IMR-90 (cell line): ENCODE results near the gene SERPINA4. TPM values are rescaled to one million over a fixed set of nuclear protein-coding genes. Genes with fewer than 3 reads are reported as not detected.

Experiments
- ATAC-seq: fragments of 200-7000 bp; cut with Tn5 transposase; 2 replicates; pipeline ENCODE4 v1.9.1; 2020; ENCODE audit warnings: low read depth, mild to moderate bottlenecking, moderate library complexity
- BruUV-seq: library from RNA; stranded (reverse); fragments of 400-500 nt; replicated peaks from 2 replicates; lab custom pipeline; 2021; lab: Mats Ljungman, UMichigan
- CTCF ChIA-PET: fragments of 300-600 bp; formaldehyde crosslinking; extraction: SDS; loops from one replicate; lab custom pipeline; 2021; ENCODE audit warnings: antibody characterized with exemption; lab: Yijun Ruan, JAX
- POLR2A ChIA-PET: fragments of 300-600 bp; sonication (Branson Sonifier 250); formaldehyde crosslinking; loops from one replicate; lab custom pipeline; 2022; ENCODE audit warnings: antibody characterized with exemption; ENCODE audit not compliant: unreplicated experiment; lab: Charles Lee
- DNase-seq: peaks from one replicate; pipeline ENCODE4 v3.0.0; 2013
- H2AFZ ChIP-seq: replicated peaks from 2 replicates; pipeline ENCODE3; 2013; ENCODE audit warnings: low read length, mild to moderate bottlenecking; ENCODE audit not compliant: poor library complexity
- H2AK5ac ChIP-seq: 2 replicates; pipeline ENCODE4 v1.6.1; 2013; ENCODE audit warnings: low read depth, low read length, inconsistent platforms
- H2AK9ac ChIP-seq: replicated peaks from 2 replicates; pipeline ENCODE3; 2013; ENCODE audit warnings: mild to moderate bottlenecking, low read depth, low read length, moderate library complexity; ENCODE audit not compliant: poor library complexity
- H2BK120ac ChIP-seq: 2 replicates; pipeline ENCODE4 v1.6.1; 2013; ENCODE audit warnings: low read depth, low read length, inconsistent platforms
- H2BK15ac ChIP-seq: 3 replicates; pipeline ENCODE4 v1.6.1; 2013; ENCODE audit warnings: low read depth, low read length, inconsistent platforms
- H2BK20ac ChIP-seq: 2 replicates; pipeline ENCODE4 v1.6.1; 2013; ENCODE audit warnings: low read depth, mild to moderate bottlenecking, inconsistent platforms, low read length, moderate library complexity
- H2BK5ac ChIP-seq: 2 replicates; pipeline ENCODE4 v1.6.1; 2013; ENCODE audit warnings: mild to moderate bottlenecking, low read depth, low read length, inconsistent platforms; ENCODE audit not compliant: poor library complexity, severe bottlenecking
- H3K14ac ChIP-seq: replicated peaks from 2 replicates; pipeline ENCODE4 v1.6.1; 2013; ENCODE audit warnings: low read depth, low read length, inconsistent platforms
- H3K18ac ChIP-seq: 2 replicates; pipeline ENCODE4 v1.6.1; 2013; ENCODE audit warnings: low read depth, low read length, control low read depth
- H3K23ac ChIP-seq: 2 replicates; pipeline ENCODE4 v1.6.1; 2013; ENCODE audit warnings: low read depth, low read length, inconsistent platforms
- H3K27ac ChIP-seq: 2 replicates; pipeline ENCODE4 v1.5.1; 2013; ENCODE audit warnings: mild to moderate bottlenecking, control low read depth, low read length; ENCODE audit not compliant: insufficient read depth
- H3K27me3 ChIP-seq: 2 replicates; pipeline ENCODE4 v1.6.1; 2013; ENCODE audit warnings: low read length; ENCODE audit not compliant: control insufficient read depth, insufficient read depth
- H3K36me3 ChIP-seq: 2 replicates; pipeline ENCODE4 v1.6.1; 2013; ENCODE audit warnings: low read length, mixed read lengths; ENCODE audit not compliant: control insufficient read depth, insufficient read depth
- H3K4ac ChIP-seq: 2 replicates; pipeline ENCODE4 v1.6.1; 2013; ENCODE audit warnings: low read depth, low read length, inconsistent platforms
- H3K4me1 ChIP-seq: 2 replicates; pipeline ENCODE4 v1.6.1; 2013; ENCODE audit warnings: low read length, mixed read lengths; ENCODE audit not compliant: control insufficient read depth, insufficient read depth
- H3K4me2 ChIP-seq: 2 replicates; pipeline ENCODE4 v1.6.1; 2013; ENCODE audit warnings: low read depth, mild to moderate bottlenecking, control low read depth, low read length, moderate library complexity
- H3K4me3 ChIP-seq: 2 replicates; pipeline ENCODE4 v1.5.1; 2013; ENCODE audit warnings: low read depth, mild to moderate bottlenecking, control low read depth, low read length, moderate library complexity; ENCODE audit not compliant: insufficient read depth
- H3K56ac ChIP-seq: 2 replicates; pipeline ENCODE4 v1.6.1; 2013; ENCODE audit warnings: low read length, inconsistent platforms; ENCODE audit not compliant: insufficient read depth; ENCODE audit errors: extremely low read depth
- H3K79me1 ChIP-seq, 2 experiments: 2 replicates each; pipeline ENCODE4 v1.6.1; 2013; ENCODE audit warnings: low read length in 2 of 2, inconsistent platforms in 1 of 2, low read depth in 1 of 2
- H3K9ac ChIP-seq: 2 replicates; pipeline ENCODE4 v1.6.1; 2013; ENCODE audit warnings: low read depth, low read length, control low read depth
- H3K9me1 ChIP-seq: 2 replicates; pipeline ENCODE4 v1.6.1; 2013; ENCODE audit warnings: low read length, inconsistent platforms; ENCODE audit not compliant: insufficient read depth
- H3K9me3 ChIP-seq: 2 replicates; pipeline ENCODE4 v1.6.1; 2013; ENCODE audit warnings: low read length; ENCODE audit not compliant: control insufficient read depth, insufficient read depth
- H4K20me1 ChIP-seq: 2 replicates; pipeline ENCODE4 v1.6.1; 2013; ENCODE audit warnings: low read length, inconsistent platforms; ENCODE audit not compliant: insufficient read depth
- H4K5ac ChIP-seq: 2 replicates; pipeline ENCODE4 v1.6.1; 2013; ENCODE audit warnings: mild to moderate bottlenecking, low read depth, low read length, control low read depth
- H4K8ac ChIP-seq, 2 experiments: 2 replicates each; pipeline ENCODE4 v1.6.1; 2013; ENCODE audit warnings: low read depth in 2 of 2, low read length in 2 of 2, control low read depth in 1 of 2, inconsistent platforms in 1 of 2
- H4K91ac ChIP-seq: 2 replicates; pipeline ENCODE4 v1.6.1; 2013; ENCODE audit warnings: low read depth, low read length, inconsistent platforms; ENCODE audit not compliant: insufficient read depth
- BHLHE40 ChIP-seq: fragments of 150-350 bp; IDR thresholded peaks from 2 replicates; pipeline ENCODE4 v1.6.1; 2016; ENCODE audit warnings: mild to moderate bottlenecking, low read depth, low read length
- CEBPB ChIP-seq: IDR thresholded peaks from 2 replicates; pipeline ENCODE4 v1.6.1; 2012; ENCODE audit warnings: low read depth, low read length, improper control_type of control experiment
- CHD1 ChIP-seq: IDR thresholded peaks from 2 replicates; pipeline ENCODE4 v1.6.1; 2012; ENCODE audit warnings: low read depth, low read length, improper control_type of control experiment
- CTCF ChIP-seq: conservative IDR thresholded peaks from 2 replicates; pipeline ENCODE4 v1.5.1; 2012; ENCODE audit warnings: mild to moderate bottlenecking, low read depth, low read length, improper control_type of control experiment
- MAFK ChIP-seq: IDR thresholded peaks from 2 replicates; pipeline ENCODE4 v1.6.1; 2012; ENCODE audit warnings: low read depth, low read length, improper control_type of control experiment
- MAZ ChIP-seq: IDR thresholded peaks from 2 replicates; pipeline ENCODE4 v1.6.1; 2012; ENCODE audit warnings: low read depth, mild to moderate bottlenecking, low read length, improper control_type of control experiment, moderate library complexity, borderline replicate concordance
- MXI1 ChIP-seq: IDR thresholded peaks from 2 replicates; pipeline ENCODE4 v1.6.1; 2012; ENCODE audit warnings: low read depth, mild to moderate bottlenecking, low read length, moderate library complexity, borderline replicate concordance
- NFE2L2 ChIP-seq: fragments of 150-350 bp; IDR thresholded peaks from 2 replicates; pipeline ENCODE4 v1.6.1; 2016; ENCODE audit warnings: low read depth, mild to moderate bottlenecking, low read length
- POLR2A ChIP-seq: IDR thresholded peaks from 2 replicates; pipeline ENCODE4 v1.6.1; 2012; ENCODE audit warnings: mild to moderate bottlenecking, low read depth, low read length
- RAD21 ChIP-seq: IDR thresholded peaks from 2 replicates; pipeline ENCODE4 v1.6.1; 2012; ENCODE audit warnings: low read length, improper control_type of control experiment
- RCOR1 ChIP-seq: IDR thresholded peaks from 2 replicates; pipeline ENCODE4 v1.6.1; 2012; ENCODE audit warnings: mild to moderate bottlenecking, low read length, improper control_type of control experiment; ENCODE audit not compliant: insufficient replicate concordance
- RFX5 ChIP-seq: IDR thresholded peaks from 2 replicates; pipeline ENCODE4 v1.8.0; 2012; ENCODE audit warnings: low read depth, mild to moderate bottlenecking, low read length, moderate library complexity
- SMC3 ChIP-seq: fragments of 150-350 bp; IDR thresholded peaks from 2 replicates; pipeline ENCODE4 v1.6.1; 2016; ENCODE audit warnings: low read depth, mild to moderate bottlenecking, antibody characterized with exemption, low read length, moderate library complexity
- WGBS, 2 experiments: methylation state at CpG; one replicate each; pipeline versions ENCODE4 v1.1.5 to v1.1.7; 2013; ENCODE audit warnings: missing lambda C conversion rate in 2 of 2; ENCODE audit not compliant: insufficient read length in 1 of 2; ENCODE audit errors: extremely low coverage in 2 of 2; 5-methylcytosine and 5-hydroxymethylcytosine counted together
- dilution Hi-C: fragments of 300-500 bp; cut with HindIII; formaldehyde crosslinking; loops from one replicate; pipeline ENCODE4 v1.14.3; 2018; ENCODE audit warnings: low sequenced_read_pairs; ENCODE audit not compliant: unreplicated experiment
- in situ Hi-C: fragments of 300-500 bp; cut with MboI; formaldehyde crosslinking; loops from 3 replicates; pipeline ENCODE4 v1.14.3; 2019; ENCODE audit warnings: low sequenced_read_pairs, inconsistent platforms, mixed read lengths
- intact Hi-C: fragments of 100-400 bp; cut with micrococcal nuclease; formaldehyde crosslinking; loops from 2 replicates; pipeline ENCODE4 v1.10.0; 2022
- polyA plus RNA-seq, 3 experiments: library from polyadenylated mRNA; depleted of rRNA; stranded (reverse); fragments of >200 nt; gene quantifications; 2 replicates each; pipeline ENCODE4 v1.2.3, GENCODE V29; 2012; ENCODE audit warnings: low replicate concordance in 1 of 3
- total RNA-seq: library from RNA; depleted of rRNA; stranded (reverse); fragments of >200 nt; gene quantifications from 2 replicates; pipeline ENCODE4 v1.2.3, GENCODE V29; 2012
- TF ChIP-seq, protein P1 (sequence below): fragments of 150-350 bp; IDR thresholded peaks from 2 replicates; pipeline ENCODE4 v1.6.1; 2016; ENCODE audit warnings: low read depth, mild to moderate bottlenecking, low read length, moderate library complexity, borderline replicate concordance

SERPINA4 gene
- total and polyA plus RNA-seq, 2 of the 4 experiments (the other 2 are of a cell fraction): not detected

DNA sequence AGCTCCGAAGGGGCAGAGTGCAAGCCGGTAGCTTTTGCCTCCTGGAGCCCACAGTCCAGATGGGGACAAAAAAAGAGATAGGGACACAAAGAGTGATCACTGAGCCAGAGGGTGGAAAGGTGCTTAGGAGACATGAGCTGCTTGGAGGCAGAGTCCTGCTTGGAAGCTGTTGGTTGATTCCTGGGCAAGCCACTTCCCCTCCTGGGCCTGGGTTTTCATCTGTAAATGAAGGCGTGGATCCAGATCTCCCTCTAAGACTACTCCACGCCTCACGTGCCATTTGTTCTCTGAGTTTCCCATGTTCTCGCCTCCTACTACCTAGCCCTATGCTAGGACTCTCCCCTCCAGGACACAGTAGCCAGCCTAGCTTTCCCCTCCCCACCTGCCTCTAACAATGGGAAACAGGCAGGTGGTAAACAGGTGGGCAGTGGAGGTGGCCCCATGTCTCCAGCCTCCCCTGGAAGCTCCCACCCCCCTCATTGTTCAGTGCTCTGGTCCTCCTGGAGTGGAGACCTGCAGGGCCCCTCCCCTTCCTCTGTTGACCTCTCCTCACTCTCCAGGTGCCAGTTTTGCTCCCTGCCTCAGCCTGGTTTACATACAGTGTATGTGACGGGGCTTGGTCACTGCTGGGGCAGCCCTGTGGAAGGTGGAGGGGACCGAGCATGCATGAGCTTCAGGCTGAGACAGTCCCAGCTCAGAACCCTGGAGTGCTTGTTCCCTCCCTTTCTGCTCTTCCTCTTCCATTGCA lies 54.8 kb downstream of the SERPINA4 start:
- no peak overlapping the region for H4K91ac ChIP-seq
- no peak overlapping the region for H2AK5ac ChIP-seq
- H3K27ac ChIP-seq: no peak overlapping the region
- DNase-seq (no peak), ATAC-seq (no peak)
- no peak overlapping the region for H2BK20ac ChIP-seq
- no peak overlapping the region for H4K8ac ChIP-seq
- H3K4me2 ChIP-seq: no peak overlapping the region
- ChIA-PET CTCF (no interaction called here), POLR2A (no interaction called here)
- no peak overlapping the region for H3K18ac ChIP-seq
- H3K27me3 ChIP-seq: no peaks in the 10 kb centered on the region
- no peak overlapping the region for H4K5ac ChIP-seq
- no peak overlapping the region for H2AK9ac ChIP-seq
- BruUV-seq: no TSS peak
- H4K20me1 ChIP-seq: no peaks in the 10 kb centered on the region
- no peak overlapping the region for H3K14ac ChIP-seq
- H3K4ac ChIP-seq: no peak overlapping the region
- peaks cover 10% of the 10 kb centered on the region for H3K4me1 ChIP-seq
- intact Hi-C loops: no loop called here
- H3K56ac ChIP-seq: no peak overlapping the region
- H2BK5ac ChIP-seq: no peak overlapping the region
- no peak overlapping the region for H2AFZ ChIP-seq
- no peak overlapping the region for H2BK120ac ChIP-seq
- H3K79me1 ChIP-seq: no peaks in the 10 kb centered on the region
- H3K23ac ChIP-seq: no peak overlapping the region
- no peak overlapping the region for H2BK15ac ChIP-seq
- dilution Hi-C loops: no loop called here
- no peaks in the 10 kb centered on the region for H3K9me1 ChIP-seq
- no peak overlapping the region for H3K4me3 ChIP-seq
- in situ Hi-C loops: no loop called here
- peaks cover 27% of the 10 kb centered on the region for H3K9me3 ChIP-seq
- WGBS, 2 experiments: 80% methylated on average over 1 of the region's 8 CpGs; no CpG with 5 or more reads in 1 of the 2 experiments
- no peaks in the 10 kb centered on the region for H3K36me3 ChIP-seq
- H3K9ac ChIP-seq: no peak overlapping the region
- TF ChIP-seq, protein P1, sequence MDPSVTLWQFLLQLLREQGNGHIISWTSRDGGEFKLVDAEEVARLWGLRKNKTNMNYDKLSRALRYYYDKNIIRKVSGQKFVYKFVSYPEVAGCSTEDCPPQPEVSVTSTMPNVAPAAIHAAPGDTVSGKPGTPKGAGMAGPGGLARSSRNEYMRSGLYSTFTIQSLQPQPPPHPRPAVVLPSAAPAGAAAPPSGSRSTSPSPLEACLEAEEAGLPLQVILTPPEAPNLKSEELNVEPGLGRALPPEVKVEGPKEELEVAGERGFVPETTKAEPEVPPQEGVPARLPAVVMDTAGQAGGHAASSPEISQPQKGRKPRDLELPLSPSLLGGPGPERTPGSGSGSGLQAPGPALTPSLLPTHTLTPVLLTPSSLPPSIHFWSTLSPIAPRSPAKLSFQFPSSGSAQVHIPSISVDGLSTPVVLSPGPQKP: no peak
- TF ChIP-seq CEBPB: no peak
- no peak for TF ChIP-seq RCOR1
- TF ChIP-seq CTCF: no peak
- no peak for TF ChIP-seq NFE2L2
- no peak for TF ChIP-seq BHLHE40
- no peak for TF ChIP-seq SMC3
- no peak for TF ChIP-seq MXI1
- no peak for TF ChIP-seq POLR2A
- TF ChIP-seq MAFK: no peak
- TF ChIP-seq CHD1: no peak
- no peak for TF ChIP-seq RAD21
- TF ChIP-seq RFX5: no peak
- TF ChIP-seq MAZ: no peak
